IMR-90 (cell line): ENCODE results near the gene CTDSPL. TPM values are rescaled to one million over a fixed set of nuclear protein-coding genes. Genes with fewer than 3 reads are reported as not detected.

Experiments used
- ATAC-seq: fragments of 200-7000 bp; cut with Tn5 transposase; 2 replicates; pipeline ENCODE4 v1.9.1; 2020; ENCODE audit warnings: low read depth, mild to moderate bottlenecking, moderate library complexity
- BruUV-seq: library from RNA; stranded (reverse); fragments of 400-500 nt; replicated peaks from 2 replicates; lab custom pipeline; 2021; lab: Mats Ljungman, UMichigan
- CTCF ChIA-PET: fragments of 300-600 bp; formaldehyde crosslinking; extraction: SDS; loops from one replicate; lab custom pipeline; 2021; ENCODE audit warnings: antibody characterized with exemption; lab: Yijun Ruan, JAX
- POLR2A ChIA-PET: fragments of 300-600 bp; sonication (Branson Sonifier 250); formaldehyde crosslinking; loops from one replicate; lab custom pipeline; 2022; ENCODE audit warnings: antibody characterized with exemption; ENCODE audit not compliant: unreplicated experiment; lab: Charles Lee
- DNase-seq: peaks from one replicate; pipeline ENCODE4 v3.0.0; 2013
- H2AFZ ChIP-seq: replicated peaks from 2 replicates; pipeline ENCODE3; 2013; ENCODE audit warnings: low read length, mild to moderate bottlenecking; ENCODE audit not compliant: poor library complexity
- H2AK5ac ChIP-seq: 2 replicates; pipeline ENCODE4 v1.6.1; 2013; ENCODE audit warnings: low read depth, low read length, inconsistent platforms
- H2AK9ac ChIP-seq: replicated peaks from 2 replicates; pipeline ENCODE3; 2013; ENCODE audit warnings: mild to moderate bottlenecking, low read depth, low read length, moderate library complexity; ENCODE audit not compliant: poor library complexity
- H2BK120ac ChIP-seq: 2 replicates; pipeline ENCODE4 v1.6.1; 2013; ENCODE audit warnings: low read depth, low read length, inconsistent platforms
- H2BK15ac ChIP-seq: 3 replicates; pipeline ENCODE4 v1.6.1; 2013; ENCODE audit warnings: low read depth, low read length, inconsistent platforms
- H2BK20ac ChIP-seq: 2 replicates; pipeline ENCODE4 v1.6.1; 2013; ENCODE audit warnings: low read depth, mild to moderate bottlenecking, inconsistent platforms, low read length, moderate library complexity
- H2BK5ac ChIP-seq: 2 replicates; pipeline ENCODE4 v1.6.1; 2013; ENCODE audit warnings: mild to moderate bottlenecking, low read depth, low read length, inconsistent platforms; ENCODE audit not compliant: poor library complexity, severe bottlenecking
- H3K14ac ChIP-seq: replicated peaks from 2 replicates; pipeline ENCODE4 v1.6.1; 2013; ENCODE audit warnings: low read depth, low read length, inconsistent platforms
- H3K18ac ChIP-seq: 2 replicates; pipeline ENCODE4 v1.6.1; 2013; ENCODE audit warnings: low read depth, low read length, control low read depth
- H3K23ac ChIP-seq: 2 replicates; pipeline ENCODE4 v1.6.1; 2013; ENCODE audit warnings: low read depth, low read length, inconsistent platforms
- H3K27ac ChIP-seq: 2 replicates; pipeline ENCODE4 v1.5.1; 2013; ENCODE audit warnings: mild to moderate bottlenecking, control low read depth, low read length; ENCODE audit not compliant: insufficient read depth
- H3K27me3 ChIP-seq: 2 replicates; pipeline ENCODE4 v1.6.1; 2013; ENCODE audit warnings: low read length; ENCODE audit not compliant: control insufficient read depth, insufficient read depth
- H3K36me3 ChIP-seq: 2 replicates; pipeline ENCODE4 v1.6.1; 2013; ENCODE audit warnings: low read length, mixed read lengths; ENCODE audit not compliant: control insufficient read depth, insufficient read depth
- H3K4ac ChIP-seq: 2 replicates; pipeline ENCODE4 v1.6.1; 2013; ENCODE audit warnings: low read depth, low read length, inconsistent platforms
- H3K4me1 ChIP-seq: 2 replicates; pipeline ENCODE4 v1.6.1; 2013; ENCODE audit warnings: low read length, mixed read lengths; ENCODE audit not compliant: control insufficient read depth, insufficient read depth
- H3K4me2 ChIP-seq: 2 replicates; pipeline ENCODE4 v1.6.1; 2013; ENCODE audit warnings: low read depth, mild to moderate bottlenecking, control low read depth, low read length, moderate library complexity
- H3K4me3 ChIP-seq: 2 replicates; pipeline ENCODE4 v1.5.1; 2013; ENCODE audit warnings: low read depth, mild to moderate bottlenecking, control low read depth, low read length, moderate library complexity; ENCODE audit not compliant: insufficient read depth
- H3K56ac ChIP-seq: 2 replicates; pipeline ENCODE4 v1.6.1; 2013; ENCODE audit warnings: low read length, inconsistent platforms; ENCODE audit not compliant: insufficient read depth; ENCODE audit errors: extremely low read depth
- H3K79me1 ChIP-seq, 2 experiments: 2 replicates each; pipeline ENCODE4 v1.6.1; 2013; ENCODE audit warnings: low read length in 2 of 2, inconsistent platforms in 1 of 2, low read depth in 1 of 2
- H3K9ac ChIP-seq: 2 replicates; pipeline ENCODE4 v1.6.1; 2013; ENCODE audit warnings: low read depth, low read length, control low read depth
- H3K9me1 ChIP-seq: 2 replicates; pipeline ENCODE4 v1.6.1; 2013; ENCODE audit warnings: low read length, inconsistent platforms; ENCODE audit not compliant: insufficient read depth
- H3K9me3 ChIP-seq: 2 replicates; pipeline ENCODE4 v1.6.1; 2013; ENCODE audit warnings: low read length; ENCODE audit not compliant: control insufficient read depth, insufficient read depth
- H4K20me1 ChIP-seq: 2 replicates; pipeline ENCODE4 v1.6.1; 2013; ENCODE audit warnings: low read length, inconsistent platforms; ENCODE audit not compliant: insufficient read depth
- H4K5ac ChIP-seq: 2 replicates; pipeline ENCODE4 v1.6.1; 2013; ENCODE audit warnings: mild to moderate bottlenecking, low read depth, low read length, control low read depth
- H4K8ac ChIP-seq, 2 experiments: 2 replicates each; pipeline ENCODE4 v1.6.1; 2013; ENCODE audit warnings: low read depth in 2 of 2, low read length in 2 of 2, control low read depth in 1 of 2, inconsistent platforms in 1 of 2
- H4K91ac ChIP-seq: 2 replicates; pipeline ENCODE4 v1.6.1; 2013; ENCODE audit warnings: low read depth, low read length, inconsistent platforms; ENCODE audit not compliant: insufficient read depth
- CHD1 ChIP-seq: IDR thresholded peaks from 2 replicates; pipeline ENCODE4 v1.6.1; 2012; ENCODE audit warnings: low read depth, low read length, improper control_type of control experiment
- MAFK ChIP-seq: IDR thresholded peaks from 2 replicates; pipeline ENCODE4 v1.6.1; 2012; ENCODE audit warnings: low read depth, low read length, improper control_type of control experiment
- MAZ ChIP-seq: IDR thresholded peaks from 2 replicates; pipeline ENCODE4 v1.6.1; 2012; ENCODE audit warnings: low read depth, mild to moderate bottlenecking, low read length, improper control_type of control experiment, moderate library complexity, borderline replicate concordance
- NFE2L2 ChIP-seq: fragments of 150-350 bp; IDR thresholded peaks from 2 replicates; pipeline ENCODE4 v1.6.1; 2016; ENCODE audit warnings: low read depth, mild to moderate bottlenecking, low read length
- POLR2A ChIP-seq: IDR thresholded peaks from 2 replicates; pipeline ENCODE4 v1.6.1; 2012; ENCODE audit warnings: mild to moderate bottlenecking, low read depth, low read length
- RFX5 ChIP-seq: IDR thresholded peaks from 2 replicates; pipeline ENCODE4 v1.8.0; 2012; ENCODE audit warnings: low read depth, mild to moderate bottlenecking, low read length, moderate library complexity
- SMC3 ChIP-seq: fragments of 150-350 bp; IDR thresholded peaks from 2 replicates; pipeline ENCODE4 v1.6.1; 2016; ENCODE audit warnings: low read depth, mild to moderate bottlenecking, antibody characterized with exemption, low read length, moderate library complexity
- USF2 ChIP-seq: fragments of 150-350 bp; IDR thresholded peaks from 2 replicates; pipeline ENCODE4 v1.6.1; 2017; ENCODE audit warnings: mild to moderate bottlenecking, antibody characterized with exemption, low read length, low read depth
- WGBS, 2 experiments: methylation state at CpG; one replicate each; pipeline versions ENCODE4 v1.1.5 to v1.1.7; 2013; ENCODE audit warnings: missing lambda C conversion rate in 2 of 2; ENCODE audit not compliant: insufficient read length in 1 of 2; ENCODE audit errors: extremely low coverage in 2 of 2; 5-methylcytosine and 5-hydroxymethylcytosine counted together
- dilution Hi-C: fragments of 300-500 bp; cut with HindIII; formaldehyde crosslinking; loops from one replicate; pipeline ENCODE4 v1.14.3; 2018; ENCODE audit warnings: low sequenced_read_pairs; ENCODE audit not compliant: unreplicated experiment
- in situ Hi-C: fragments of 300-500 bp; cut with MboI; formaldehyde crosslinking; loops from 3 replicates; pipeline ENCODE4 v1.14.3; 2019; ENCODE audit warnings: low sequenced_read_pairs, inconsistent platforms, mixed read lengths
- intact Hi-C: fragments of 100-400 bp; cut with micrococcal nuclease; formaldehyde crosslinking; loops from 2 replicates; pipeline ENCODE4 v1.10.0; 2022
- polyA plus RNA-seq, 3 experiments: library from polyadenylated mRNA; depleted of rRNA; stranded (reverse); fragments of >200 nt; gene quantifications; 2 replicates each; pipeline ENCODE4 v1.2.3, GENCODE V29; 2012; ENCODE audit warnings: low replicate concordance in 1 of 3
- total RNA-seq: library from RNA; depleted of rRNA; stranded (reverse); fragments of >200 nt; gene quantifications from 2 replicates; pipeline ENCODE4 v1.2.3, GENCODE V29; 2012
- TF ChIP-seq, protein P1 (sequence below): conservative IDR thresholded peaks from 2 replicates; pipeline ENCODE4 v1.5.1; 2012; ENCODE audit warnings: mild to moderate bottlenecking, low read depth, low read length, improper control_type of control experiment

CTDSPL gene
- total and polyA plus RNA-seq, 2 of the 4 experiments (the other 2 are of a cell fraction), result 24.5 to 29.0 TPM

- H2AK5ac ChIP-seq, result peak overlapping the region; percentile 44; the same call in 1 of the 2 replicates
- no peaks in the 10 kb centered on the region for H3K79me1 ChIP-seq
- peak overlapping the region; percentile 60 for H2BK120ac ChIP-seq
- peak overlapping the region; percentile 59; the same call in 1 of the 3 replicates for H2BK15ac ChIP-seq
- H3K18ac ChIP-seq, result peak overlapping the region; percentile 59; the same call in 1 of the 2 replicates
- dilution Hi-C loops (no loop called here), in situ Hi-C loops (no loop called here), intact Hi-C loops (loop anchor here (10.0 kb wide), 1 partner anchor 498 kb away; no protein-coding TSS in a partner anchor)
- H2BK5ac ChIP-seq, result peak overlapping the region; percentile 46
- H3K4me1 ChIP-seq, result peaks cover 22% of the 10 kb centered on the region
- no peaks in the 10 kb centered on the region; the same call in 1 of the 2 replicates for H3K27me3 ChIP-seq
- WGBS, 2 experiments, result 20% methylated on average over 1 of the region's 4 CpGs; no CpG with 5 or more reads in 1 of the 2 experiments
- no peak overlapping the region for H3K4me3 ChIP-seq
- no TSS peak for BruUV-seq
- ATAC-seq (peak; percentile 68), DNase-seq (peak; percentile 63)
- peak overlapping the region; percentile 79 for H3K27ac ChIP-seq
- peak overlapping the region; percentile 54 for H2BK20ac ChIP-seq
- H2AK9ac ChIP-seq, result no peak overlapping the region
- peaks cover 9% of the 10 kb centered on the region for H3K9me1 ChIP-seq
- H4K5ac ChIP-seq, result peak overlapping the region; percentile 40; the same call in 1 of the 2 replicates
- H4K91ac ChIP-seq, result peak overlapping the region; percentile 71
- no peak overlapping the region for H3K23ac ChIP-seq
- no peak overlapping the region for H3K9ac ChIP-seq
- 0 out of 2 replicates have a peak overlapping the region, but pooled peaks have one; percentile 7 for H3K14ac ChIP-seq
- no peaks in the 10 kb centered on the region; the same call in 1 of the 2 replicates for H3K36me3 ChIP-seq
- TF ChIP-seq SMC3 (no peak), RFX5 (no peak), NFE2L2 (no peak), POLR2A (no peak), MAFK (no peak), CHD1 (no peak), USF2 (no peak), MAZ (no peak)
- TF ChIP-seq, protein P1, sequence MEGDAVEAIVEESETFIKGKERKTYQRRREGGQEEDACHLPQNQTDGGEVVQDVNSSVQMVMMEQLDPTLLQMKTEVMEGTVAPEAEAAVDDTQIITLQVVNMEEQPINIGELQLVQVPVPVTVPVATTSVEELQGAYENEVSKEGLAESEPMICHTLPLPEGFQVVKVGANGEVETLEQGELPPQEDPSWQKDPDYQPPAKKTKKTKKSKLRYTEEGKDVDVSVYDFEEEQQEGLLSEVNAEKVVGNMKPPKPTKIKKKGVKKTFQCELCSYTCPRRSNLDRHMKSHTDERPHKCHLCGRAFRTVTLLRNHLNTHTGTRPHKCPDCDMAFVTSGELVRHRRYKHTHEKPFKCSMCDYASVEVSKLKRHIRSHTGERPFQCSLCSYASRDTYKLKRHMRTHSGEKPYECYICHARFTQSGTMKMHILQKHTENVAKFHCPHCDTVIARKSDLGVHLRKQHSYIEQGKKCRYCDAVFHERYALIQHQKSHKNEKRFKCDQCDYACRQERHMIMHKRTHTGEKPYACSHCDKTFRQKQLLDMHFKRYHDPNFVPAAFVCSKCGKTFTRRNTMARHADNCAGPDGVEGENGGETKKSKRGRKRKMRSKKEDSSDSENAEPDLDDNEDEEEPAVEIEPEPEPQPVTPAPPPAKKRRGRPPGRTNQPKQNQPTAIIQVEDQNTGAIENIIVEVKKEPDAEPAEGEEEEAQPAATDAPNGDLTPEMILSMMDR, result no peak
- CTCF ChIA-PET, result no interaction called here
- peaks cover 6% of the 10 kb centered on the region; the same call in 1 of the 2 replicates for H4K20me1 ChIP-seq
- POLR2A ChIA-PET, result no interaction called here
- peak overlapping the region; percentile 22; the same call in 1 of the 2 replicates for H3K4me2 ChIP-seq
- peak overlapping the region; percentile 44; the same call in 1 of the 2 replicates for H3K56ac ChIP-seq
- H4K8ac ChIP-seq, result peak overlapping the region; percentile 22 to 36; a peak in 1 of 4 replicates
- peak overlapping the region; percentile 69 for H3K4ac ChIP-seq
- H2AFZ ChIP-seq, result no peak overlapping the region
- H3K9me3 ChIP-seq, result no peaks in the 10 kb centered on the region
Measured at GRCh38 chr3:37812499-37812896, 49.2 kb upstream of the CTDSPL start.
